Prostate gland (tissue), 2 donors: Measurements from ENCODE around the gene MRNIP.

Experiments used
- POLR2A ChIP-seq: fragments of 450-650 bp; IDR thresholded peaks from one replicate; pipeline ENCODE4 v1.6.1; 2016; ENCODE audit warnings: antibody characterized with exemption, mild to moderate bottlenecking
- TF ChIP-seq, protein P1 (sequence below), 4 experiments: fragments of 200-600 bp in 2 of 4; fragments of 450-650 bp in 2 of 4; sonication (generic) in 2 of 4; IDR thresholded peaks; 1 replicate in 3 of 4; 2 replicates in 1 of 4; pipeline ENCODE4 v1.5.1; 2016 to 2019; ENCODE audit warnings: antibody characterized with exemption in 4 of 4, mild to moderate bottlenecking in 2 of 4, moderate library complexity in 2 of 4

DNA sequence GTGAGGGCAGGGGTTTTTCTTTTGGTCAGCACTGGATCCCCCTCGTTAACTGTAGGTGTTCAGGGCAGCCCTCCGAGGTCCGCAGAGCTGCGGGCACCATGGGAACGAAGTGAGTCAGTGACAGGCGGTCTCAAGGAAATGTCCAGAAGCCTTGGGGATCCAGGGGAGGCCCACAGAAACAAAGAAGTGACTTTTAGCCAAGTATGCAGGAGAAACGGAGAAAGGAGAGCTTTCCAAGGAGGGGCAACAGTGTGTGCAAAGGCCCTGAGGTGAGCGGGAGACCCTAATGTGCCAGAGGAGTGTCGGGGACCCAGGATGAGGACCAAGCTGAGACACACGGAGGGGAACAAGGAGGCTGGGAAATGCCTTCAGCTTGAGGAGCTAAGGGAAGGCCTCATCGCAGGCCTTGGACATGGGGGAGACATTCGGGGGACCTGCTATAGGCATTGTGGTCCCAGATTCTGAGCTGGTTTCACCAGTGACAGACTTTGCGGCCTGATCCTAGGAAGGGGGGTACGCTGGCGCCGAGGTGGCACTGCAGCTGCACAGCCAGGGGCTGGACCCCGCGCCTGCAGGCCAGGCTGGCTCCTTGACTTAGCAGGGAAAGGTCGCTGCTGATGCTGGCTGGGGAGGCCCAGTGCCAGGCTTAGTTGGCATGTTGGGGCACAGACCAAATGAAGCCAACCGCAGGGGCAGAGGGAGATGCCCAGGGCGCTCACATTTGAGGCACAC is 61.6 kb downstream of the MRNIP start:
- TF ChIP-seq, protein P1, sequence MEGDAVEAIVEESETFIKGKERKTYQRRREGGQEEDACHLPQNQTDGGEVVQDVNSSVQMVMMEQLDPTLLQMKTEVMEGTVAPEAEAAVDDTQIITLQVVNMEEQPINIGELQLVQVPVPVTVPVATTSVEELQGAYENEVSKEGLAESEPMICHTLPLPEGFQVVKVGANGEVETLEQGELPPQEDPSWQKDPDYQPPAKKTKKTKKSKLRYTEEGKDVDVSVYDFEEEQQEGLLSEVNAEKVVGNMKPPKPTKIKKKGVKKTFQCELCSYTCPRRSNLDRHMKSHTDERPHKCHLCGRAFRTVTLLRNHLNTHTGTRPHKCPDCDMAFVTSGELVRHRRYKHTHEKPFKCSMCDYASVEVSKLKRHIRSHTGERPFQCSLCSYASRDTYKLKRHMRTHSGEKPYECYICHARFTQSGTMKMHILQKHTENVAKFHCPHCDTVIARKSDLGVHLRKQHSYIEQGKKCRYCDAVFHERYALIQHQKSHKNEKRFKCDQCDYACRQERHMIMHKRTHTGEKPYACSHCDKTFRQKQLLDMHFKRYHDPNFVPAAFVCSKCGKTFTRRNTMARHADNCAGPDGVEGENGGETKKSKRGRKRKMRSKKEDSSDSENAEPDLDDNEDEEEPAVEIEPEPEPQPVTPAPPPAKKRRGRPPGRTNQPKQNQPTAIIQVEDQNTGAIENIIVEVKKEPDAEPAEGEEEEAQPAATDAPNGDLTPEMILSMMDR (IDR thresholded peaks at IDR 0.05): no peak
- TF ChIP-seq POLR2A: no peak
